Activated CD4-positive, alpha-beta T cell treated with anti-CD3 and anti-CD28 coated beads, Interleukin-2, amount 10 ng/mL, durations not matched to agents 7 days and 5 days (primary cell): Measurements from ENCODE around the gene DUSP5. TPM values are rescaled to one million over a fixed set of nuclear protein-coding genes. Genes with fewer than 3 reads are reported as not detected.

Source experiments
- CTCF ChIA-PET: fragments of 350-600 bp; sonication (Branson Sonifier 250); formaldehyde crosslinking; loops from one replicate; lab custom pipeline; 2021; ENCODE audit warnings: antibody characterized with exemption; lab: Charles Lee
- POLR2A ChIA-PET: fragments of 350-600 bp; sonication (Branson Sonifier 250); formaldehyde crosslinking; loops from one replicate; lab custom pipeline; 2021; ENCODE audit warnings: antibody characterized with exemption; lab: Charles Lee
- DNase-seq: peaks from one replicate; pipeline ENCODE4 v3.0.0-alpha.2; 2020
- H3K27ac Mint-ChIP-seq: one replicate; pipeline ENCODE4 v1.8.0; 2021; ENCODE audit warnings: mild to moderate bottlenecking, moderate library complexity, mixed read lengths
- H3K27me3 Mint-ChIP-seq: one replicate; pipeline ENCODE4 v1.8.0; 2021; ENCODE audit warnings: mixed read lengths
- H3K36me3 Mint-ChIP-seq: one replicate; pipeline ENCODE4 v1.8.0; 2021; ENCODE audit warnings: low read depth, mixed read lengths
- H3K4me1 Mint-ChIP-seq: one replicate; pipeline ENCODE4 v1.8.0; 2021; ENCODE audit warnings: mixed read lengths
- H3K4me3 Mint-ChIP-seq: one replicate; pipeline ENCODE4 v1.8.0; 2021; ENCODE audit warnings: mild to moderate bottlenecking, moderate library complexity, mixed read lengths
- H3K9me3 Mint-ChIP-seq: one replicate; pipeline ENCODE4 v1.8.0; 2021; ENCODE audit warnings: mixed read lengths
- total RNA-seq, 2 experiments: library from RNA; stranded (reverse); gene quantifications; one replicate each; pipeline ENCODE4 v1.2.3, GENCODE V29; 2021

Gene DUSP5
- total RNA-seq, 2 experiments from 2014 or later, result 24.8 to 25.9 TPM

- H3K36me3 Mint-ChIP-seq, result no peaks in the 10 kb centered on the region
- ChIA-PET POLR2A (no interaction called here), CTCF (interaction anchor here (0.6 to 1.8 kb wide), 3 partner anchors 14 to 19 kb away, joined by 3 to 4 read pairs (median 3); no protein-coding TSS in a partner anchor)
- peaks cover 8% of the 10 kb centered on the region for H3K4me1 Mint-ChIP-seq
- no peak overlapping the region for H3K4me3 Mint-ChIP-seq
- no peak for DNase-seq
- no peak overlapping the region for H3K27ac Mint-ChIP-seq
- H3K27me3 Mint-ChIP-seq, result peaks cover 15% of the 10 kb centered on the region
- no peaks in the 10 kb centered on the region for H3K9me3 Mint-ChIP-seq
Observed at GRCh38 chr10:110486680-110487410, 10.9 kb upstream of the DUSP5 start.

- CTCF ChIA-PET, result interaction anchor here (0.6 to 1.8 kb wide), 3 partner anchors 13 to 167 kb away, joined by 3 to 4 read pairs (median 3); no protein-coding TSS in a partner anchor
- Mint-ChIP-seq H3K27ac (no peak overlapping the region), H3K4me1 (peaks cover 8% of the 10 kb centered on the region), H3K27me3 (peaks cover 14% of the 10 kb centered on the region), H3K36me3 (no peaks in the 10 kb centered on the region), H3K9me3 (no peaks in the 10 kb centered on the region), H3K4me3 (no peak overlapping the region)
- no peak for DNase-seq
- POLR2A ChIA-PET, result no interaction called here
Observed at GRCh38 chr10:110487411-110488331, 10.0 kb upstream of the DUSP5 start.

DNA sequence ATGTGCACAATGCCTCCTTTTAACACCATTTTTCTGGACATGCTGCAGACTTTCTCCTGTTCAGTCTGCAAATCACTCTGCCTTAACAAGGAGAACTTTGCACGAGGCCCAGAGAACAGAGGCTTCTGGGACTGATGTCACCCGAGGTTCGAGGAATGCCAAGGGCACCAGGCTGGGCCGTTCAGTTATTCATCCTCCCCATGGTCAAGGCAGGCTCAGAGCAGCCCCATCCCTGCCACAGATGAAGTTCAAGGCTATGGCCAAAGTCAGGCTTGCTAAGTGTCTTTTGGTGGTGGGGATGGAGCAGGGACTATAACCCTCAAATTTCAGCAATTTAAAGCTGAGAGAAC lies 9.4 kb upstream of the DUSP5 start:
- H3K27ac Mint-ChIP-seq, result no peak overlapping the region
- DNase-seq, result no peak
- H3K9me3 Mint-ChIP-seq, result no peaks in the 10 kb centered on the region
- no peaks in the 10 kb centered on the region for H3K36me3 Mint-ChIP-seq
- peaks cover 8% of the 10 kb centered on the region for H3K4me1 Mint-ChIP-seq
- H3K4me3 Mint-ChIP-seq, result no peak overlapping the region
- POLR2A ChIA-PET, result no interaction called here
- CTCF ChIA-PET, result interaction anchor here (1.1 to 1.8 kb wide), 3 partner anchors 12 to 168 kb away, joined by 3 to 4 read pairs (median 3); no protein-coding TSS in a partner anchor
- H3K27me3 Mint-ChIP-seq, result peaks cover 14% of the 10 kb centered on the region

- no peak overlapping the region for H3K27ac Mint-ChIP-seq
- POLR2A ChIA-PET, result no interaction called here
- no peak overlapping the region for H3K4me3 Mint-ChIP-seq
- H3K4me1 Mint-ChIP-seq, result peaks cover 8% of the 10 kb centered on the region
- no peaks in the 10 kb centered on the region for H3K36me3 Mint-ChIP-seq
- H3K27me3 Mint-ChIP-seq, result peaks cover 14% of the 10 kb centered on the region
- CTCF ChIA-PET, result interaction anchor here (1.1 to 1.4 kb wide), 2 partner anchors 14 to 169 kb away, joined by 3 read pairs; no protein-coding TSS in a partner anchor
- DNase-seq, result no peak
- H3K9me3 Mint-ChIP-seq, result no peaks in the 10 kb centered on the region
Observed at GRCh38 chr10:110488940-110489339, 8.8 kb upstream of the DUSP5 start.

DNA sequence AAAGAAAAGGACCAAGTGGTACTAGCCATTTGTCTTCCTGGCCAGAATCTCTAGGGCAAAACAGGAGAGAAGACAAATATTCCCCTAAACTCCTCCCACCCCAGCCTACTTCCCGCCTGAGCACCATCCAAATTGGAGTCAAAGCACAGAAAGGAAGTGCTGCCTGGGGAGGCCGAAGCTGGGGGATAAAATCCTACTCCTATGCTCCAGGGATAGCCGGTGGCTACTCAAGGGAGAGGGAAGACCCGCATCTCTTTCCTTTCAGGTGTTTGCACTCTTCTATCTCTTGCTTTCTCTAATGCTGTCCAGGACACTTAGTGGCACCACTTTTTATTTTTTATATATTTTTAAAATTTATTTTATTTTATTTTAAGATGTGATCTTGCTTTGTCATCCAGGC lies 7.1 kb upstream of the DUSP5 start:
- H3K27ac Mint-ChIP-seq, result no peak overlapping the region

DNA sequence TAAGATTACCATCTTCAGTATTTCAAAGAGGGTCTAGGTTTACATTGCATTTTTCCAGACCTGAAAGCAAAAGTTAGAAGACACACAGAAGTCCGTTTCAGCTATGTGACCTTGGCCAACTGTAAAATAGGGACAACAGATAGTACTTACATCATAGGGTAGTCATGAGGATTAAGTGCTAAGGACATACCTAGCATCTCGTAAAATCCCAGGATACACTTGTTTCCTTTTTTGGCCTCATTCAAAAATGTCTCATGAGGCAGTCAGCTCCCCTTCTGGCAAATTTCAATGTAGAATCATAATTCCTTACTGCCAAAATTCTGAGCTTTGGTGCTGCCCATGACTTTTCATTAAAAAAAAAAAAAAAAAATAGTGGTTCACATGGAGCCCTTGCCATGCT lies 6.4 kb upstream of the DUSP5 start:
- Mint-ChIP-seq H3K9me3 (no peaks in the 10 kb centered on the region), H3K4me3 (no peak overlapping the region), H3K4me1 (peaks cover 16% of the 10 kb centered on the region), H3K27ac (no peak overlapping the region), H3K27me3 (peaks cover 14% of the 10 kb centered on the region), H3K36me3 (peaks cover 1% of the 10 kb centered on the region)
- DNase-seq, result no peak
- ChIA-PET CTCF (interaction anchor here (1.1 to 2.1 kb wide), 2 partner anchors 9 to 13 kb away, joined by 4 to 12 read pairs; no protein-coding TSS in a partner anchor), POLR2A (no interaction called here)

More for the DNA sequence above, 7.1 kb upstream of the DUSP5 start:
- no peak overlapping the region for H3K4me3 Mint-ChIP-seq
- DNase-seq, result no peak
- H3K4me1 Mint-ChIP-seq, result peaks cover 9% of the 10 kb centered on the region
- no peaks in the 10 kb centered on the region for H3K9me3 Mint-ChIP-seq
- POLR2A ChIA-PET, result no interaction called here
- CTCF ChIA-PET, result no interaction called here
- H3K27me3 Mint-ChIP-seq, result peaks cover 14% of the 10 kb centered on the region
- H3K36me3 Mint-ChIP-seq, result peaks cover 1% of the 10 kb centered on the region

- H3K27ac Mint-ChIP-seq, result no peak overlapping the region
Observed at GRCh38 chr10:110492069-110492822, 5.5 kb upstream of the DUSP5 start.

DNA sequence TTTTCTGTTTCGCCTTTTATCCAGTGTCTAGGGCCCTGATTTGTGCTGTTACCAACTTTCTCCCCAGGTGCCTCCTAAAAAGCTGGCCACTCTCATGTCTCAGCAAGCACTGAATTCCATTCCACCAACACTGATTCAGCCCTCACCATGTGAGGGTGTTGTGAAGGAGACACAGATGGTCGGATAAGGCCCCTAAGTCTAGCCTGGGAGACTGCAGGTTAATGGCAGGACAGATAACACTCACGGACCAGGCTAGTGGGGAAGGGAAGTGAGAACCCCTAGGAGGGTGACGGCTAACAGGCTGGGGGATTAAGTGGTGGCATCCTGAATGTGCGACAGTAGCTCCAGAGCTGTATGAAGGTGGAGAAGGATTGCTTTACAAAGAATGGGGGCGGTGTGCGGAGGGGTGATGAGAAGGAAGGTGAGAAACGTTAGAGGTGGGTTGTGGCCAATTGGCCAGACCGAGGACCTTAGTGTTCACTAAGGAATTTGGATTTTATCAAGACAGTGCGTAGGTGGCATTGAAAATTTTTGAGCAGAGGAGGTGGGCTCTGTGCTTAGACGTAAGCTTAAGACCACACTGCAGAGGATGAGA lies 3.8 kb upstream of the DUSP5 start:
- peaks cover 6% of the 10 kb centered on the region for H3K27me3 Mint-ChIP-seq
- H3K4me3 Mint-ChIP-seq, result no peak overlapping the region
- ChIA-PET CTCF (interaction anchor here (0.5 to 2.4 kb wide), 5 partner anchors 10 to 302 kb away, joined by 3 to 11 read pairs (median 3); no protein-coding TSS in a partner anchor), POLR2A (no interaction called here)
- H3K27ac Mint-ChIP-seq, result no peak overlapping the region
- no peak for DNase-seq
- H3K9me3 Mint-ChIP-seq, result no peaks in the 10 kb centered on the region
- H3K36me3 Mint-ChIP-seq, result peaks cover 4% of the 10 kb centered on the region
- H3K4me1 Mint-ChIP-seq, result peaks cover 26% of the 10 kb centered on the region

More at GRCh38 chr10:110492069-110492822, 5.5 kb upstream of the DUSP5 start:
- ChIA-PET CTCF (interaction anchor here (0.7 to 2.1 kb wide), 6 partner anchors 9 to 79 kb away, joined by 3 to 12 read pairs (median 3); no protein-coding TSS in a partner anchor), POLR2A (no interaction called here)
- DNase-seq, result no peak
- no peak overlapping the region for H3K4me3 Mint-ChIP-seq
- H3K27me3 Mint-ChIP-seq, result peaks cover 12% of the 10 kb centered on the region
- H3K4me1 Mint-ChIP-seq, result peaks cover 25% of the 10 kb centered on the region
- H3K9me3 Mint-ChIP-seq, result no peaks in the 10 kb centered on the region
- H3K36me3 Mint-ChIP-seq, result peaks cover 1% of the 10 kb centered on the region

GRCh38 chr10:110494532-110494931 lies 3.2 kb upstream of the DUSP5 start:
- H3K27me3 Mint-ChIP-seq, result peaks cover under 1% of the 10 kb centered on the region
- no peak overlapping the region for H3K27ac Mint-ChIP-seq
- no peaks in the 10 kb centered on the region for H3K9me3 Mint-ChIP-seq
- no peak overlapping the region for H3K4me3 Mint-ChIP-seq
- POLR2A ChIA-PET, result no interaction called here
- H3K4me1 Mint-ChIP-seq, result peaks cover 27% of the 10 kb centered on the region
- DNase-seq, result no peak
- H3K36me3 Mint-ChIP-seq, result peaks cover 8% of the 10 kb centered on the region
- CTCF ChIA-PET, result interaction anchor here (0.5 to 2.4 kb wide), 6 partner anchors 11 to 303 kb away, joined by 3 to 11 read pairs (median 3); no protein-coding TSS in a partner anchor

DNA sequence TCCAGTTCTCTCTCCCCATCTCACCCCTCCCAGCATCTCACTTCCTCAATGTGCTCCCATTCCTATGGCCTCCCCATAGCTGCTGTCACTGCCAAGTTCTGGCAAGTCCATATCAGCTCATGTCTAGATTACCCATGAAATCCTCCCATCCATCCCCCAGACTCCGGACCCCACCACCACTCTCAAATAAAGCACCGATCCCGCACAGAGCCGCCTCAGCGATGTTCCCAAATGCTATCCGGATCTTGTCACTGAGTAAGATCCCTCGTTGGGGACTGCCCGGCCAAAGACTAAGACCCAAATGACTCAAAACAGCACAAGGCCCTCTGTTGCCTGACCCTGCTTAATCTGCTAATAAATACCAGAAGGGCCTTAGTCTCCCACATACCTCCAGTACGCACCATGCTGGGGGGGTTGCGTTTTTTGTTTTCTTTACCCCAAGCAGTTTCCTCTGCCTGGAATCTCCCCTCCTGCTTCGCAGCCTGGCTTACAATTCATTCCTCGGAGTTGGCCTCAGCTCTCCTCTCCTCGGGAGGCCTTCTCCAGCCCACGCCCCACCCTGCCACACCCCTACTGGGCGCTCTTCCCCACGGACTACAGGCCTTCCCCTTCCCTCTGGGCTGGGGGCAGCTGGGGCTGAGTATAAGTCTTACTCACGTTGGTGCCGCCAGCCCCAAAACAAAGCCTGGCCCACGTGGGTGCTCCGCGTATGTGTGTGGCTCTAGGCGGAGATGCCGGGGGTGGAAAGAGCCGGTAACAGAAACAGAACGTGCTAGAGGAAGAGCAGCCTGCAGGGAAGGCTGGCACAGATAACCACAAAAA lies 1.8 kb upstream of the DUSP5 start:
- DNase-seq, result peak; percentile 47
- Mint-ChIP-seq H3K36me3 (peaks cover 11% of the 10 kb centered on the region), H3K27ac (peak overlapping the region; percentile 73), H3K4me3 (peak overlapping the region; percentile 88), H3K27me3 (no peaks in the 10 kb centered on the region), H3K9me3 (no peaks in the 10 kb centered on the region), H3K4me1 (peaks cover 41% of the 10 kb centered on the region)
- CTCF ChIA-PET, result interaction anchor here (0.9 to 2.4 kb wide), 5 partner anchors 12 to 141 kb away, joined by 3 to 11 read pairs (median 3); no protein-coding TSS in a partner anchor
- POLR2A ChIA-PET, result no interaction called here
